ENCODE results near the gene RNF144A. TPM values are rescaled to one million over a fixed set of nuclear protein-coding genes. Genes with fewer than 3 reads are reported as not detected.

The RNF144A gene
- total and polyA plus RNA-seq, 2 of the 13 experiments (the other 11 are each of a cell fraction or from before 2014, with no cell fraction given), result 13.9 to 16.5 TPM

DNA sequence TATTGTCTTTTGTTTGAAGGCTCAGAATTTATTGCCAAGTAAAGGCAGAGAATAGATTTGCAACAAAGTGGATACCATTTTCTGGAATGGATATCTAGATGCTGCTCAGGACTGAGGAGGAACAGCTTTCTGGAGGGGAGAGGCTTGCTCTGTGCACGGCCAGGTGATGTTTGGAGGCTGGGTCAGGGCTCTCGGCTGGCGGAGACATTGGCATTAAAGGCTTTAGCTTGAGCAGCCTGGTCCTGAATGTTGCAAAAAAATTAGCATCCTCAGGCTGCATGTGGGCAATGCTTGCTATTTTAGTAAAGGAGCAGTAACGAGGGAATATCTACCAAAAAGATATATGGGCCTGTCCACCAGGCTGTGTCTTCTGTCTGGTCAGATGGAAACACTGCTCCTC lies 20.4 kb downstream of the RNF144A start:
- CTCF ChIA-PET (ENCODE audit: low intra/inter-chr PET ratio, low total read pairs), result no interaction called here
- no peak for FAIRE-seq
- TF ChIP-seq, protein P1, sequence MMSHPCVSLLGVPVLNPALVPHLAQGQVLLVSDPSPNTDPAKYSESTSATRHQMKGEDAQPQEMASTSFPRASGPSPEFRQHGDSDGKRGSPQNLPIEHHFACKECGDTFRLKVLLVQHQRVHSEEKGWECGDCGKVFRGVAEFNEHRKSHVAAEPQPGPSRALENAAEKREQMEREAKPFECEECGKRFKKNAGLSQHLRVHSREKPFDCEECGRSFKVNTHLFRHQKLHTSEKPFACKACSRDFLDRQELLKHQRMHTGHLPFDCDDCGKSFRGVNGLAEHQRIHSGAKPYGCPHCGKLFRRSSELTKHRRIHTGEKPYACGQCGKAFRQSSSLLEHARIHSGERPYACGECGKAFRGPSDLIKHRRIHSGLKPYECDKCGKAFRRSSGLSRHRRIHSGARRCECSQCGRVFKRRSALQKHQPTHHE (CRISPR knock-in tag; IDR thresholded peaks at IDR 0.05; ENCODE audit: borderline replicate concordance), result no peak
- TF ChIP-seq RARA (CRISPR knock-in tag; IDR thresholded peaks at IDR 0.05), result no peak
- no peak for TF ChIP-seq IKZF4 (CRISPR knock-in tag; IDR thresholded peaks at IDR 0.05; ENCODE audit: borderline replicate concordance, low read depth, not compliant biosample characterization)
- TF ChIP-seq, protein P2, sequence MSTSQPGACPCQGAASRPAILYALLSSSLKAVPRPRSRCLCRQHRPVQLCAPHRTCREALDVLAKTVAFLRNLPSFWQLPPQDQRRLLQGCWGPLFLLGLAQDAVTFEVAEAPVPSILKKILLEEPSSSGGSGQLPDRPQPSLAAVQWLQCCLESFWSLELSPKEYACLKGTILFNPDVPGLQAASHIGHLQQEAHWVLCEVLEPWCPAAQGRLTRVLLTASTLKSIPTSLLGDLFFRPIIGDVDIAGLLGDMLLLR (CRISPR knock-in tag; IDR thresholded peaks at IDR 0.05), result no peak
- TF ChIP-seq ZNF605 (CRISPR knock-in tag; IDR thresholded peaks at IDR 0.05), result no peak
- TF ChIP-seq TBL1XR1 (IDR thresholded peaks at IDR 0.05; ENCODE audit: borderline replicate concordance, low read length, partially characterized antibody), result no peak
- TF ChIP-seq, protein P3, sequence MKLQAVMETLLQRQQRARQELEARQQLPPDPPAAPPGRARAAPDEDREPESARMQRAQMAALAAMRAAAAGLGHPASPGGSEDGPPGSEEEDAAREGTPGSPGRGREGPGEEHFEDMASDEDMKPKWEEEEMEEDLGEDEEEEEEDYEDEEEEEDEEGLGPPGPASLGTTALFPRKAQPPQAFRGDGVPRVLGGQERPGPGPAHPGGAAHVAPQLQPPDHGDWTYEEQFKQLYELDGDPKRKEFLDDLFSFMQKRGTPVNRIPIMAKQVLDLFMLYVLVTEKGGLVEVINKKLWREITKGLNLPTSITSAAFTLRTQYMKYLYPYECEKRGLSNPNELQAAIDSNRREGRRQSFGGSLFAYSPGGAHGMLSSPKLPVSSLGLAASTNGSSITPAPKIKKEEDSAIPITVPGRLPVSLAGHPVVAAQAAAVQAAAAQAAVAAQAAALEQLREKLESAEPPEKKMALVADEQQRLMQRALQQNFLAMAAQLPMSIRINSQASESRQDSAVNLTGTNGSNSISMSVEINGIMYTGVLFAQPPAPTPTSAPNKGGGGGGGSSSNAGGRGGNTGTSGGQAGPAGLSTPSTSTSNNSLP (IDR thresholded peaks at IDR 0.05; ENCODE audit: low read depth, low read length), result no peak
- TF ChIP-seq NFYC (CRISPR knock-in tag; IDR thresholded peaks at IDR 0.05), result no peak
- TF ChIP-seq, protein P4, sequence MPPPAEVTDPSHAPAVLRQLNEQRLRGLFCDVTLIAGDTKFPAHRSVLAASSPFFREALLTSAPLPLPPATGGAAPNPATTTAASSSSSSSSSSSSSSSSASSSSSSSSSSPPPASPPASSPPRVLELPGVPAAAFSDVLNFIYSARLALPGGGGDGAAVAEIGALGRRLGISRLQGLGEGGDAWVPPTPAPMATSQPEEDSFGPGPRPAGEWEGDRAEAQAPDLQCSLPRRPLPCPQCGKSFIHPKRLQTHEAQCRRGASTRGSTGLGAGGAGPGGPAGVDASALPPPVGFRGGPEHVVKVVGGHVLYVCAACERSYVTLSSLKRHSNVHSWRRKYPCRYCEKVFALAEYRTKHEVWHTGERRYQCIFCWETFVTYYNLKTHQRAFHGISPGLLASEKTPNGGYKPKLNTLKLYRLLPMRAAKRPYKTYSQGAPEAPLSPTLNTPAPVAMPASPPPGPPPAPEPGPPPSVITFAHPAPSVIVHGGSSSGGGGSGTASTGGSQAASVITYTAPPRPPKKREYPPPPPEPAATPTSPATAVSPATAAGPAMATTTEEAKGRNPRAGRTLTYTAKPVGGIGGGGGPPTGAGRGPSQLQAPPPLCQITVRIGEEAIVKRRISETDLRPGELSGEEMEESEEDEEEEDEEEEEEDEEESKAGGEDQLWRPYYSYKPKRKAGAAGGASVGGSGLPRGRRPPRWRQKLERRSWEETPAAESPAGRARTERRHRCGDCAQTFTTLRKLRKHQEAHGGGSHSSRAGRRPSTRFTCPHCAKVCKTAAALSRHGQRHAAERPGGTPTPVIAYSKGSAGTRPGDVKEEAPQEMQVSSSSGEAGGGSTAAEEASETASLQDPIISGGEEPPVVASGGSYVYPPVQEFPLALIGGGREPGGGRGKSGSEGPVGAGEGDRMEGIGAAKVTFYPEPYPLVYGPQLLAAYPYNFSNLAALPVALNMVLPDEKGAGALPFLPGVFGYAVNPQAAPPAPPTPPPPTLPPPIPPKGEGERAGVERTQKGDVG (CRISPR knock-in tag; IDR thresholded peaks at IDR 0.05; ENCODE audit: borderline replicate concordance), result no peak
- TF ChIP-seq, protein P5, sequence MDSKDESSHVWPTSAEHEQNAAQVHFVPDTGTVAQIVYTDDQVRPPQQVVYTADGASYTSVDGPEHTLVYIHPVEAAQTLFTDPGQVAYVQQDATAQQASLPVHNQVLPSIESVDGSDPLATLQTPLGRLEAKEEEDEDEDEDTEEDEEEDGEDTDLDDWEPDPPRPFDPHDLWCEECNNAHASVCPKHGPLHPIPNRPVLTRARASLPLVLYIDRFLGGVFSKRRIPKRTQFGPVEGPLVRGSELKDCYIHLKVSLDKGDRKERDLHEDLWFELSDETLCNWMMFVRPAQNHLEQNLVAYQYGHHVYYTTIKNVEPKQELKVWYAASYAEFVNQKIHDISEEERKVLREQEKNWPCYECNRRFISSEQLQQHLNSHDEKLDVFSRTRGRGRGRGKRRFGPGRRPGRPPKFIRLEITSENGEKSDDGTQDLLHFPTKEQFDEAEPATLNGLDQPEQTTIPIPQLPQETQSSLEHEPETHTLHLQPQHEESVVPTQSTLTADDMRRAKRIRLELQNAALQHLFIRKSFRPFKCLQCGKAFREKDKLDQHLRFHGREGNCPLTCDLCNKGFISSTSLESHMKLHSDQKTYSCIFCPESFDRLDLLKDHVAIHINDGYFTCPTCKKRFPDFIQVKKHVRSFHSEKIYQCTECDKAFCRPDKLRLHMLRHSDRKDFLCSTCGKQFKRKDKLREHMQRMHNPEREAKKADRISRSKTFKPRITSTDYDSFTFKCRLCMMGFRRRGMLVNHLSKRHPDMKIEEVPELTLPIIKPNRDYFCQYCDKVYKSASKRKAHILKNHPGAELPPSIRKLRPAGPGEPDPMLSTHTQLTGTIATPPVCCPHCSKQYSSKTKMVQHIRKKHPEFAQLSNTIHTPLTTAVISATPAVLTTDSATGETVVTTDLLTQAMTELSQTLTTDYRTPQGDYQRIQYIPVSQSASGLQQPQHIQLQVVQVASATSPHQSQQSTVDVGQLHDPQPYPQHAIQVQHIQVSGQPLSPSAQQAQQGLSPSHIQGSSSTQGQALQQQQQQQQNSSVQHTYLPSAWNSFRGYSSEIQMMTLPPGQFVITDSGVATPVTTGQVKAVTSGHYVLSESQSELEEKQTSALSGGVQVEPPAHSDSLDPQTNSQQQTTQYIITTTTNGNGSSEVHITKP (CRISPR knock-in tag; IDR thresholded peaks at IDR 0.05; ENCODE audit: low read depth), result no peak
- TF ChIP-seq NFE2 (CRISPR knock-in tag; IDR thresholded peaks at IDR 0.05), result no peak
- TF ChIP-seq, protein P6, sequence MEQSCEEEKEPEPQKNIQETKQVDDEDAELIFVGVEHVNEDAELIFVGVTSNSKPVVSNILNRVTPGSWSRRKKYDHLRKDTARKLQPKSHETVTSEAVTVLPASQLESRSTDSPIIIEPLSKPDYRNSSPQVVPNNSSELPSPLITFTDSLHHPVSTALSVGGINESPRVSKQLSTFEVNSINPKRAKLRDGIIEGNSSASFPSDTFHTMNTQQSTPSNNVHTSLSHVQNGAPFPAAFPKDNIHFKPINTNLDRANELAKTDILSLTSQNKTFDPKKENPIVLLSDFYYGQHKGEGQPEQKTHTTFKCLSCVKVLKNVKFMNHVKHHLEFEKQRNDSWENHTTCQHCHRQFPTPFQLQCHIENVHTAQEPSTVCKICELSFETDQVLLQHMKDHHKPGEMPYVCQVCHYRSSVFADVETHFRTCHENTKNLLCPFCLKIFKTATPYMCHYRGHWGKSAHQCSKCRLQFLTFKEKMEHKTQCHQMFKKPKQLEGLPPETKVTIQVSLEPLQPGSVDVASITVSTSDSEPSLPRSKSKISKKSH (CRISPR knock-in tag; IDR thresholded peaks at IDR 0.05; ENCODE audit: borderline replicate concordance), result no peak

More for the DNA sequence above, 20.4 kb downstream of the RNF144A start:
- no TSS peak for BruUV-seq (replicated peaks)
- ATAC-seq (no peak), DNase-seq (ENCODE audit: low spot score) (no peak)
- H2AFZ ChIP-seq (ENCODE audit: low read length), result no peak overlapping the region
- in situ Hi-C loops (cut with HindIII; ENCODE audit: extremely low pct_ligation_motif_present, low pct_unique_long_range_greater_than_20kb) (no loop called here), intact Hi-C loops (cut with micrococcal nuclease; ENCODE audit: unreplicated experiment) (no loop called here)
- H3K9ac ChIP-seq (ENCODE audit: insufficient read depth, low read depth, low read length), result no peak overlapping the region
- WGBS (ENCODE audit: low lambda C conversion rate), result 85% methylated on average over 4 of the region's 4 CpGs
- no peak overlapping the region for H3K4me3 ChIP-seq (replicated peaks in 1 of 3; ENCODE audit: insufficient read depth in 1 of 3, low read depth in 2 of 3, low read length in 3 of 3)
- H3K27ac ChIP-seq (ENCODE audit: extremely low read length, insufficient read depth, low read length), result no peak overlapping the region
- no peaks in the 10 kb centered on the region for H3K9me3 ChIP-seq (ENCODE audit: low read length)
- no peaks in the 10 kb centered on the region for H4K20me1 ChIP-seq (ENCODE audit: insufficient read depth, low read length)
- peaks cover 8% of the 10 kb centered on the region for H3K79me2 ChIP-seq (ENCODE audit: insufficient read depth, low read length)
- H3K4me2 ChIP-seq (ENCODE audit: low read depth, low read length), result no peak overlapping the region
- H3K36me3 ChIP-seq (replicated peaks in 1 of 2; ENCODE audit: control insufficient read depth in 1 of 2, insufficient read depth in 2 of 2, low read length in 2 of 2), result peaks cover 3 to 12% of the 10 kb centered on the region in 2 experiments; a peak in 3 of 5 replicates
- H3K27me3 ChIP-seq (ENCODE audit: control insufficient read depth in 1 of 2, insufficient read depth in 2 of 2, low read length in 2 of 2), result no peaks in the 10 kb centered on the region
- peaks cover 8% of the 10 kb centered on the region for H3K4me1 ChIP-seq (ENCODE audit: insufficient read depth, low read length)
- POLR2A ChIA-PET, result no interaction called here

Data from HepG2 (cell line).